AG04450 (cell line): ENCODE results near the gene APOO. TPM values are rescaled to one million over a fixed set of nuclear protein-coding genes. Genes with fewer than 3 reads are reported as not detected.

ENCODE experiments used
- CTCF ChIA-PET: fragments of 300-600, 350-600 bp; formaldehyde crosslinking; extraction: SDS; loops from one replicate; lab custom pipeline; 2022; ENCODE audit warnings: antibody characterized with exemption, inconsistent platforms; lab: Charles Lee
- POLR2A ChIA-PET: fragments of 350-600 bp; formaldehyde crosslinking; extraction: SDS; loops from one replicate; lab custom pipeline; 2021; ENCODE audit warnings: antibody characterized with exemption, inconsistent platforms; lab: Yijun Ruan, JAX
- DNase-seq: peaks from one replicate; pipeline ENCODE4 v3.0.0-alpha.2; 2011; ENCODE audit warnings: low read depth, low spot score
- H3K27ac ChIP-seq: one replicate; pipeline ENCODE4 v1.5.1; 2012; ENCODE audit warnings: low read depth, low read length, control low read depth
- H3K27me3 ChIP-seq: one replicate; pipeline ENCODE4 v1.6.0; 2012; ENCODE audit warnings: low read length; ENCODE audit not compliant: control insufficient read depth, insufficient read depth
- H3K4me3 ChIP-seq: 2 replicates; pipeline ENCODE4 v1.5.1; 2011; ENCODE audit warnings: mild to moderate bottlenecking, low read depth, low read length, control low read depth
- H3K9me3 ChIP-seq: 2 replicates; pipeline ENCODE4 v1.5.1; 2012; ENCODE audit warnings: low read length; ENCODE audit not compliant: control insufficient read depth, insufficient read depth
- polyA plus RNA-seq: library from polyadenylated mRNA; depleted of rRNA; stranded (reverse); fragments of >200 nt; gene quantifications from 2 replicates; pipeline ENCODE4 v1.2.3, GENCODE V29; 2011
- TF ChIP-seq, protein P1 (sequence below): IDR thresholded peaks from 2 replicates; pipeline ENCODE4 v1.5.1; 2011; ENCODE audit warnings: low read depth, low read length, control low read depth, inconsistent platforms

Gene APOO
- polyA plus RNA-seq, 1 experiment: 16.3 TPM

- no peaks in the 10 kb centered on the region for H3K9me3 ChIP-seq
- no peak overlapping the region for H3K27ac ChIP-seq
- TF ChIP-seq, protein P1, sequence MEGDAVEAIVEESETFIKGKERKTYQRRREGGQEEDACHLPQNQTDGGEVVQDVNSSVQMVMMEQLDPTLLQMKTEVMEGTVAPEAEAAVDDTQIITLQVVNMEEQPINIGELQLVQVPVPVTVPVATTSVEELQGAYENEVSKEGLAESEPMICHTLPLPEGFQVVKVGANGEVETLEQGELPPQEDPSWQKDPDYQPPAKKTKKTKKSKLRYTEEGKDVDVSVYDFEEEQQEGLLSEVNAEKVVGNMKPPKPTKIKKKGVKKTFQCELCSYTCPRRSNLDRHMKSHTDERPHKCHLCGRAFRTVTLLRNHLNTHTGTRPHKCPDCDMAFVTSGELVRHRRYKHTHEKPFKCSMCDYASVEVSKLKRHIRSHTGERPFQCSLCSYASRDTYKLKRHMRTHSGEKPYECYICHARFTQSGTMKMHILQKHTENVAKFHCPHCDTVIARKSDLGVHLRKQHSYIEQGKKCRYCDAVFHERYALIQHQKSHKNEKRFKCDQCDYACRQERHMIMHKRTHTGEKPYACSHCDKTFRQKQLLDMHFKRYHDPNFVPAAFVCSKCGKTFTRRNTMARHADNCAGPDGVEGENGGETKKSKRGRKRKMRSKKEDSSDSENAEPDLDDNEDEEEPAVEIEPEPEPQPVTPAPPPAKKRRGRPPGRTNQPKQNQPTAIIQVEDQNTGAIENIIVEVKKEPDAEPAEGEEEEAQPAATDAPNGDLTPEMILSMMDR: no peak
- no peak for DNase-seq
- CTCF ChIA-PET: interaction anchor here (1.0 kb wide), 1 partner anchor 11 kb away, joined by 3 read pairs; no protein-coding TSS in a partner anchor
- no peak overlapping the region for H3K4me3 ChIP-seq
- H3K27me3 ChIP-seq: no peaks in the 10 kb centered on the region
- POLR2A ChIA-PET: interaction anchor here (1.1 kb wide), 1 partner anchor 10 kb away, joined by 4 read pairs; the partner anchor contains the start of gene SAT1
These were observed 114.7 kb downstream of the APOO start for GRCh38 chrX:23792861-23793553.

DNA sequence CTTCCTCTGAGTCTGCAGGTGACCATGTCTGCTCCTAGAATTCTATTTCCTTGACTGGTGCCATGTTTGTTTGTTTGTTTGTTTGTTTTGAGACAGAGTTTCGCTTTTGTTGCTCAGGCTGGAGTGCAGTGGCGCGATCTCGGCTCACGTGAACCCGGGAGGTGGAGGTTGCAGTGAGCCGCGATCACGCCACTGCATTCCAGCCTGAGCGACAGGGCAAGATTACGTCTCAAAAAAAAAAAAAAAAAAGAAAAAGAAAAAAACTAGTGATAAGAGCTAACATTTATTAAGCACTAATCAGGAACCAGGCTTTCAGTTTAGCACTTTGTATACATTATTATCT lies 117.6 kb downstream of the APOO start:
- CTCF ChIA-PET: interaction anchor here (1.4 kb wide), 1 partner anchor 111 kb away, joined by 3 read pairs; no protein-coding TSS in a partner anchor
- Histone ChIP-seq H3K27me3 (no peaks in the 10 kb centered on the region), H3K9me3 (no peaks in the 10 kb centered on the region), H3K27ac (no peak overlapping the region), H3K4me3 (no peak overlapping the region)
- TF ChIP-seq, protein P1: no peak
- POLR2A ChIA-PET: interaction anchor here (0.7 kb wide), 1 partner anchor 236 kb away, joined by 8 read pairs; no protein-coding TSS in a partner anchor
- DNase-seq: no peak

DNA sequence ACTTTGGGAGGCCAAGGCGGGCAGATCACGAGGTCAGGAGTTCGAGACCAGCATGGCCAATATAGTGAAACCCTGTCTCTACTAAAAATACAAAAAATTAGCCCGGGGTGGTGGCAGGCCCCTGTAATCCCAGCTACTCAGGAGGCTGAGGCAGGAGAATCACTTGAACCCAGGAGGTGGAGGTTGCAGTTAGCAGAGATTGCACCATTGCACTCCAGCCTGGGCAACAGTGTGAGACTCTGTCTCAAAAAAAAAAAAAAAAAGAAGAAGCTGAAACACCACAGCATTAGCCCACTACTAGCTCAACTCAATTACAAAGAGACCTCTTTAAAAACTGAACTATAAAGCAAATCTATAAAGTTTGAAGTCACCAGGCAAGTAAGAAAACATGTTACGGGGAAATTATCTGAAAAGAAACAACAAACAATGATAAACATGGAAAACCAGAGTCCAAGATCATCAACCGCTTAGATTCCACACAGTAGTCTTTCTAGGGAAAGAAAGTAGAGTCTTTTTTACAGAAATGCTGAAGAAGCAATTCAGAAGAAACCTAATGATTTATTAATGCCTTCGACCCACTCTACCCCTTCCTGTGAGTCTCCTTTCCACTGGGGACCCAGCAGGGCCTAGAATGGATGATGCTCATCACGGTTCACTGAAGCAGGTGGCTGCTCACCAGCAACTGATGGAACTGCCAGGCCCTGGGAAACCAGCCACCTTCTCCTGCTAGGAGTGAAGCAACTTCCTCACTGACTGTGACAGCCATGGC lies 118.2 kb downstream of the APOO start:
- no peaks in the 10 kb centered on the region for H3K9me3 ChIP-seq
- no peak overlapping the region for H3K4me3 ChIP-seq
- no peaks in the 10 kb centered on the region for H3K27me3 ChIP-seq
- TF ChIP-seq, protein P1: no peak
- POLR2A ChIA-PET: no interaction called here
- CTCF ChIA-PET: interaction anchor here (1.4 kb wide), 1 partner anchor 112 kb away, joined by 3 read pairs; no protein-coding TSS in a partner anchor
- no peak overlapping the region for H3K27ac ChIP-seq
- DNase-seq: no peak

GRCh38 chrX:23788946-23789345 lies 118.8 kb downstream of the APOO start:
- no peak for DNase-seq
- POLR2A ChIA-PET: no interaction called here

More at GRCh38 chrX:23788946-23789345, 118.8 kb downstream of the APOO start:
- Histone ChIP-seq H3K9me3 (no peaks in the 10 kb centered on the region), H3K27me3 (no peaks in the 10 kb centered on the region), H3K27ac (no peak overlapping the region), H3K4me3 (no peak overlapping the region)
- TF ChIP-seq, protein P1: no peak
- CTCF ChIA-PET: no interaction called here
